HepG2 (cell line): ENCODE results near the gene PXMP4. TPM values are rescaled to one million over a fixed set of nuclear protein-coding genes. Genes with fewer than 3 reads are reported as not detected.

Source experiments
- CREB1 ChIP-seq, 2 experiments: fragments of 450-650 bp in 1 of 2; IDR thresholded peaks; 2 replicates each; pipeline ENCODE4 v1.6.1; 2016 to 2017; ENCODE audit warnings: control low read depth in 1 of 2, mild to moderate bottlenecking in 1 of 2, missing compliant biosample characterization in 1 of 2, missing genetic modification characterization in 1 of 2
- FLYWCH1 ChIP-seq: sonication (generic); formaldehyde crosslinking; IDR thresholded peaks from 2 replicates; pipeline ENCODE4 v1.8.1; 2023; ENCODE audit warnings: mild to moderate bottlenecking, missing genetic modification reagents
- NR1H2 ChIP-seq: sonication (generic); formaldehyde crosslinking; IDR thresholded peaks from 2 replicates; pipeline ENCODE4 v1.8.1; 2022; ENCODE audit warnings: low read depth, missing genetic modification reagents, borderline replicate concordance
- NRL ChIP-seq: sonication (generic); formaldehyde crosslinking; IDR thresholded peaks from 2 replicates; pipeline ENCODE4 v1.5.0; 2020; ENCODE audit warnings: missing genetic modification reagents, mild to moderate bottlenecking, moderate library complexity, borderline replicate concordance
- PCBP2 ChIP-seq: fragments of 200-400 bp; formaldehyde crosslinking; optimal IDR thresholded peaks from 2 replicates; pipeline ENCODE3; 2018; ENCODE audit warnings: low read length, low read depth; ENCODE audit not compliant: poor library complexity, severe bottlenecking
- POLR2AphosphoS5 ChIP-seq: IDR thresholded peaks from 2 replicates; pipeline ENCODE4 v1.6.1; 2012; ENCODE audit warnings: low read depth, low read length
- RFX5 ChIP-seq: IDR thresholded peaks from 2 replicates; pipeline ENCODE4 v1.6.1; 2011; ENCODE audit warnings: low read depth, low read length, improper control_type of control experiment
- TGIF2 ChIP-seq: IDR thresholded peaks from 2 replicates; pipeline ENCODE4 v1.6.1; 2016; ENCODE audit warnings: control low read depth, missing compliant biosample characterization
- ZFP36 ChIP-seq: fragments of 150-350 bp; IDR thresholded peaks from 2 replicates; pipeline ENCODE4 v1.6.1; 2018; ENCODE audit warnings: borderline replicate concordance, low read length, low read depth; ENCODE audit not compliant: partially characterized antibody
- ZNF101 ChIP-seq: sonication (generic); formaldehyde crosslinking; IDR thresholded peaks from 2 replicates; pipeline ENCODE4 v1.4.0; 2020; ENCODE audit warnings: mild to moderate bottlenecking, low read depth, missing genetic modification reagents, borderline replicate concordance
- ZNF136 ChIP-seq: sonication (generic); formaldehyde crosslinking; IDR thresholded peaks from 2 replicates; pipeline ENCODE4 v1.8.1; 2022; ENCODE audit warnings: low read depth, mild to moderate bottlenecking, moderate library complexity, missing genetic modification reagents
- ZNF605 ChIP-seq: sonication (generic); formaldehyde crosslinking; IDR thresholded peaks from 2 replicates; pipeline ENCODE4 v1.8.0; 2022; ENCODE audit warnings: mild to moderate bottlenecking, missing genetic modification reagents
- polyA plus RNA-seq, 8 experiments: library from polyadenylated mRNA; depleted of rRNA in 3 of 8; stranded (reverse) in 7 of 8; unstranded in 1 of 8; fragments of >200 nt; fragmentation: Illumina TruSeq in 4 of 8; extraction: Trizol in 4 of 8; gene quantifications; 2 replicates each; pipeline versions ENCODE4 v1.2.1 to v1.2.3, GENCODE V29; 2011 to 2016; ENCODE audit warnings: low read depth in 4 of 8, missing spikeins in 1 of 8, mixed read lengths in 1 of 8; ENCODE audit not compliant: insufficient read depth in 1 of 8
- total RNA-seq, 5 experiments: library from RNA; depleted of rRNA; stranded (reverse); fragments of >200 nt; fragmentation: Illumina TruSeq; extraction: Trizol; gene quantifications; 2 replicates each; pipeline ENCODE4 v1.2.3, GENCODE V29; 2016; ENCODE audit warnings: low read depth in 1 of 5
- TF ChIP-seq, protein P1 (sequence below): sonication (generic); formaldehyde crosslinking; IDR thresholded peaks from 2 replicates; pipeline ENCODE4 v1.8.1; 2022; ENCODE audit warnings: low read depth, mild to moderate bottlenecking, missing genetic modification reagents
- TF ChIP-seq, protein P2 (sequence below): sonication (generic); formaldehyde crosslinking; IDR thresholded peaks from 2 replicates; pipeline ENCODE4 v1.4.0; 2020; ENCODE audit warnings: missing genetic modification reagents
- TF ChIP-seq, protein P3 (sequence below): sonication (generic); formaldehyde crosslinking; IDR thresholded peaks from 2 replicates; pipeline ENCODE4 v1.5.0; 2020; ENCODE audit warnings: missing genetic modification reagents
- TF ChIP-seq, protein P4 (sequence below): IDR thresholded peaks from 2 replicates; pipeline ENCODE4 v1.6.1; 2016; ENCODE audit warnings: missing biosample characterization, missing genetic modification reagents, low read depth

The PXMP4 gene
- total and polyA plus RNA-seq, 2 of the 13 experiments (the other 11 are each of a cell fraction or from before 2014, with no cell fraction given): not detected

DNA sequence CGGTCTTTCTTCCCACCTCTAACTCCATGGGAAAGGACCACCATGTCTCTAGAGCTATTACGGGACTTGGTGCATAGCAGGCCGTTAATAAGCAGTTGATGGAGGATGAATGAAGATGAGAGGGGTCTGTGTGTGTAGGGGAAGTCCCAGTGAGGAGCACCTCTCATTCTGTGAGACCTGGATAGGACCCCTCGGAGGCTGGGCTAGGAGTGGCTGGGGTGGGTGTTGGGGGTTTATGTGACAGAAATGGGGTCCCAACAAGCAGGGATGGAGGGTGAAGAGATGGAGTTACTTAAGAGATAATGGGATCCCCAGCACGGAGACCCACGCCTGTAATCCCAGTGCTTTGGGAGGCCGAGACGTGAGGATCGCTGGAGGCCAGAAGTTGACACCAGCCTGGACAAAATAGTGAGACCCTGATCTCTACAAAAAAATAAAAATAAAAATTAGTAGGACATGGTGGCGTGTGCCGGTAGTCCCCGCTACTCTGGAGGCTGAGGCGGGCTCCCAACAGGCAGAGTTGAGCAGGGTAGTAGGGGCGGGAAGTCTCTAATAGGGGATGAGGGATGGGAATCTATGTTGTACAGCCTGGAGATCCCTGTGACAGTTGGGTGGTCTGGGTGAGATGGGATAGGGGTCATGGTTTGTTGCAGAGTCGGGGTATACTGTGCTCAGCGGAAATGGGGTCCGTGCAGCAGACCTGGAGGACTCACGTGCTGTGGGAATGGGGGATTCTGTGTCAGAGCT, 11.0 kb upstream of the PXMP4 start (continued):
- TF ChIP-seq, protein P1, sequence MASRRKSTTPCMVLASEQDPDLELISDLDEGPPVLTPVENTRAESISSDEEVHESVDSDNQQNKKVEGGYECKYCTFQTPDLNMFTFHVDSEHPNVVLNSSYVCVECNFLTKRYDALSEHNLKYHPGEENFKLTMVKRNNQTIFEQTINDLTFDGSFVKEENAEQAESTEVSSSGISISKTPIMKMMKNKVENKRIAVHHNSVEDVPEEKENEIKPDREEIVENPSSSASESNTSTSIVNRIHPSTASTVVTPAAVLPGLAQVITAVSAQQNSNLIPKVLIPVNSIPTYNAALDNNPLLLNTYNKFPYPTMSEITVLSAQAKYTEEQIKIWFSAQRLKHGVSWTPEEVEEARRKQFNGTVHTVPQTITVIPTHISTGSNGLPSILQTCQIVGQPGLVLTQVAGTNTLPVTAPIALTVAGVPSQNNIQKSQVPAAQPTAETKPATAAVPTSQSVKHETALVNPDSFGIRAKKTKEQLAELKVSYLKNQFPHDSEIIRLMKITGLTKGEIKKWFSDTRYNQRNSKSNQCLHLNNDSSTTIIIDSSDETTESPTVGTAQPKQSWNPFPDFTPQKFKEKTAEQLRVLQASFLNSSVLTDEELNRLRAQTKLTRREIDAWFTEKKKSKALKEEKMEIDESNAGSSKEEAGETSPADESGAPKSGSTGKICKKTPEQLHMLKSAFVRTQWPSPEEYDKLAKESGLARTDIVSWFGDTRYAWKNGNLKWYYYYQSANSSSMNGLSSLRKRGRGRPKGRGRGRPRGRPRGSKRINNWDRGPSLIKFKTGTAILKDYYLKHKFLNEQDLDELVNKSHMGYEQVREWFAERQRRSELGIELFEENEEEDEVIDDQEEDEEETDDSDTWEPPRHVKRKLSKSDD (CRISPR knock-in tag): no peak
- TF ChIP-seq FLYWCH1 (CRISPR knock-in tag): no peak
- TF ChIP-seq, protein P2, sequence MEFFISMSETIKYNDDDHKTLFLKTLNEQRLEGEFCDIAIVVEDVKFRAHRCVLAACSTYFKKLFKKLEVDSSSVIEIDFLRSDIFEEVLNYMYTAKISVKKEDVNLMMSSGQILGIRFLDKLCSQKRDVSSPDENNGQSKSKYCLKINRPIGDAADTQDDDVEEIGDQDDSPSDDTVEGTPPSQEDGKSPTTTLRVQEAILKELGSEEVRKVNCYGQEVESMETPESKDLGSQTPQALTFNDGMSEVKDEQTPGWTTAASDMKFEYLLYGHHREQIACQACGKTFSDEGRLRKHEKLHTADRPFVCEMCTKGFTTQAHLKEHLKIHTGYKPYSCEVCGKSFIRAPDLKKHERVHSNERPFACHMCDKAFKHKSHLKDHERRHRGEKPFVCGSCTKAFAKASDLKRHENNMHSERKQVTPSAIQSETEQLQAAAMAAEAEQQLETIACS (CRISPR knock-in tag): no peak
- TF ChIP-seq ZFP36: no peak
- TF ChIP-seq PCBP2: peak; percentile 82
- no peak for TF ChIP-seq RFX5
- TF ChIP-seq POLR2AphosphoS5: no peak
- TF ChIP-seq, protein P3, sequence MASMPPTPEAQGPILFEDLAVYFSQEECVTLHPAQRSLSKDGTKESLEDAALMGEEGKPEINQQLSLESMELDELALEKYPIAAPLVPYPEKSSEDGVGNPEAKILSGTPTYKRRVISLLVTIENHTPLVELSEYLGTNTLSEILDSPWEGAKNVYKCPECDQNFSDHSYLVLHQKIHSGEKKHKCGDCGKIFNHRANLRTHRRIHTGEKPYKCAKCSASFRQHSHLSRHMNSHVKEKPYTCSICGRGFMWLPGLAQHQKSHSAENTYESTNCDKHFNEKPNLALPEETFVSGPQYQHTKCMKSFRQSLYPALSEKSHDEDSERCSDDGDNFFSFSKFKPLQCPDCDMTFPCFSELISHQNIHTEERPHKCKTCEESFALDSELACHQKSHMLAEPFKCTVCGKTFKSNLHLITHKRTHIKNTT (CRISPR knock-in tag): no peak
- 0 out of 2 replicates have a peak, but pooled peaks have one; percentile 4 for TF ChIP-seq TGIF2 (CRISPR knock-in tag)
- TF ChIP-seq CREB1 (IDR thresholded peaks at IDR 0.05): no peak
- TF ChIP-seq CREB1 (CRISPR knock-in tag; IDR thresholded peaks at IDR 0.05): no peak
- TF ChIP-seq ZNF136: no peak
- TF ChIP-seq NR1H2: no peak
- TF ChIP-seq, protein P4, sequence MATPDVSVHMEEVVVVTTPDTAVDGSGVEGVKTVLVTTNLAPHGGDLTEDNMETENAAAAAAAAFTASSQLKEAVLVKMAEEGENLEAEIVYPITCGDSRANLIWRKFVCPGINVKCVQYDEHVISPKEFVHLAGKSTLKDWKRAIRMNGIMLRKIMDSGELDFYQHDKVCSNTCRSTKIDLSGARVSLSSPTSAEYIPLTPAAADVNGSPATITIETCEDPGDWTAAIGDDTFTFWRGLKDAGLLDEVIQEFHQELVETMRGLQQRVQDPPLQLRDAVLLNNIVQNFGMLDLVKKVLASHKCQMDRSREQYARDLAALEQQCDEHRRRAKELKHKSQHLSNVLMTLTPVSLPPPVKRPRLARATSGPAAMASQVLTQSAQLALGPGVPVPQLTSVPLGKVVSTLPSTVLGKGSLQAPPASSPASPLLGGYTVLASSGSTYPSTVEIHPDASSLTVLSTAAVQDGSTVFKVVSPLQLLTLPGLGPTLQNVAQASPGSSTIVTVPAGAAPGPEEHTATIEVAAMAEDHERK (CRISPR knock-in tag): no peak
- no peak for TF ChIP-seq ZNF101 (CRISPR knock-in tag)
- TF ChIP-seq ZNF605 (CRISPR knock-in tag): peak; percentile 4; the same call in 1 of the 2 replicates
- 0 out of 2 replicates have a peak, but pooled peaks have one; percentile 57 for TF ChIP-seq NRL (CRISPR knock-in tag)
